Liver (tissue), 9 donors: ENCODE data around the gene PFN1. TPM values are rescaled to one million over a fixed set of nuclear protein-coding genes. Genes with fewer than 3 reads are reported as not detected.

Source experiments
- DNase-seq: peaks from one replicate; pipeline ENCODE4 v3.0.0-alpha.2; 2017; ENCODE audit warnings: low spot score
- H3K27ac ChIP-seq, 2 donors: one replicate each; pipeline ENCODE4 v1.7.0; 2013; ENCODE audit warnings: inconsistent platforms in 2 of 2, low read length in 2 of 2, control low read depth in 1 of 2, low read depth in 1 of 2, mild to moderate bottlenecking in 1 of 2
- H3K27me3 ChIP-seq, 4 donors: one replicate each; pipeline versions ENCODE4 v1.6.1 to v1.7.0; 2013; ENCODE audit warnings: low read length in 3 of 4, inconsistent platforms in 1 of 4, mild to moderate bottlenecking in 1 of 4, moderate library complexity in 1 of 4; ENCODE audit not compliant: control insufficient read depth in 4 of 4, insufficient read depth in 4 of 4
- H3K36me3 ChIP-seq, 4 donors: one replicate each; pipeline versions ENCODE4 v1.6.1 to v1.7.0; 2013; ENCODE audit warnings: low read length in 3 of 4, mild to moderate bottlenecking in 3 of 4, low read depth in 1 of 4, moderate library complexity in 1 of 4; ENCODE audit not compliant: control insufficient read depth in 4 of 4, insufficient read depth in 3 of 4
- H3K4me1 ChIP-seq, 4 donors: one replicate each; pipeline versions ENCODE4 v1.6.1 to v1.7.0; 2013; ENCODE audit warnings: low read length in 3 of 4, mild to moderate bottlenecking in 3 of 4, moderate library complexity in 1 of 4; ENCODE audit not compliant: control insufficient read depth in 4 of 4, insufficient read depth in 4 of 4
- H3K4me3 ChIP-seq, 3 donors: one replicate each; pipeline versions ENCODE4 v1.6.1 to v1.7.0; 2013; ENCODE audit warnings: low read length in 3 of 3, control low read depth in 1 of 3, low read depth in 1 of 3, mild to moderate bottlenecking in 1 of 3
- H3K9ac ChIP-seq, 2 donors: one replicate each; pipeline ENCODE4 v1.7.0; 2013; ENCODE audit warnings: low read length in 2 of 2, mild to moderate bottlenecking in 2 of 2, moderate library complexity in 2 of 2, control low read depth in 1 of 2, low read depth in 1 of 2
- H3K9me3 ChIP-seq, 4 donors: one replicate each; pipeline versions ENCODE4 v1.6.1 to v1.7.0; 2013; ENCODE audit warnings: low read length in 3 of 4; ENCODE audit not compliant: control insufficient read depth in 4 of 4
- ATF3 ChIP-seq: IDR thresholded peaks from 2 replicates; pipeline ENCODE4 v1.6.1; 2016; ENCODE audit warnings: antibody characterized with exemption
- EGR1 ChIP-seq, 2 donors: IDR thresholded peaks; 2 replicates each; pipeline ENCODE4 v1.6.1; 2016 to 2018; ENCODE audit warnings: antibody characterized with exemption in 2 of 2, low read depth in 2 of 2
- FOXA1 ChIP-seq: IDR thresholded peaks from 2 replicates; pipeline ENCODE4 v1.6.1; 2016; ENCODE audit warnings: antibody characterized with exemption
- FOXA2 ChIP-seq: IDR thresholded peaks from 2 replicates; pipeline ENCODE4 v1.6.1; 2016; ENCODE audit warnings: antibody characterized with exemption
- GABPA ChIP-seq, 2 donors: IDR thresholded peaks in 1 of 2; conservative IDR thresholded peaks in 1 of 2; 2 replicates each; pipeline ENCODE4 v1.6.1; 2016; ENCODE audit warnings: antibody characterized with exemption in 2 of 2, mild to moderate bottlenecking in 1 of 2, moderate library complexity in 1 of 2
- HNF4A ChIP-seq, 2 donors: conservative IDR thresholded peaks; 2 replicates each; pipeline ENCODE4 v1.6.1; 2016; ENCODE audit warnings: antibody characterized with exemption in 2 of 2, mild to moderate bottlenecking in 2 of 2
- HNF4G ChIP-seq: IDR thresholded peaks from 2 replicates; pipeline ENCODE4 v1.6.1; 2016; ENCODE audit warnings: antibody characterized with exemption
- JUND ChIP-seq, 2 donors: IDR thresholded peaks; 2 replicates each; pipeline ENCODE4 v1.6.1; 2016; ENCODE audit warnings: antibody characterized with exemption in 2 of 2
- MAX ChIP-seq: IDR thresholded peaks from 2 replicates; pipeline ENCODE4 v1.6.1; 2016; ENCODE audit warnings: antibody characterized with exemption
- NR2F2 ChIP-seq: IDR thresholded peaks from 2 replicates; pipeline ENCODE4 v1.6.1; 2016; ENCODE audit warnings: antibody characterized with exemption
- RAD21 ChIP-seq, 2 donors: IDR thresholded peaks; 2 replicates each; pipeline ENCODE4 v1.6.1; 2016; ENCODE audit warnings: antibody characterized with exemption in 2 of 2, mild to moderate bottlenecking in 2 of 2
- RXRA ChIP-seq, 2 donors: IDR thresholded peaks; 2 replicates each; pipeline ENCODE4 v1.6.1; 2017 to 2018; ENCODE audit warnings: antibody characterized with exemption in 2 of 2, mild to moderate bottlenecking in 1 of 2
- SP1 ChIP-seq: IDR thresholded peaks from 2 replicates; pipeline ENCODE4 v1.6.1; 2018; ENCODE audit warnings: antibody characterized with exemption, mild to moderate bottlenecking
- TAF1 ChIP-seq: conservative IDR thresholded peaks from 2 replicates; pipeline ENCODE4 v1.6.1; 2016; ENCODE audit warnings: antibody characterized with exemption, mild to moderate bottlenecking
- YY1 ChIP-seq: IDR thresholded peaks from 2 replicates; pipeline ENCODE4 v1.6.1; 2016; ENCODE audit warnings: antibody characterized with exemption, mild to moderate bottlenecking
- ZBTB33 ChIP-seq: IDR thresholded peaks from 2 replicates; pipeline ENCODE4 v1.6.1; 2016; ENCODE audit warnings: antibody characterized with exemption
- WGBS: extraction: QIAGEN DNeasy Blood & Tissue Kit; methylation state at CpG from one replicate; pipeline ENCODE4 v1.1.7; 2013; 5-methylcytosine and 5-hydroxymethylcytosine counted together
- polyA plus RNA-seq, 2 donors: library from polyadenylated mRNA; stranded (reverse) in 1 of 2; unstranded in 1 of 2; fragments of 200-250 nt in 1 of 2; fragments of >200 nt in 1 of 2; fragmentation: Nextera tagmentation in 1 of 2; extraction: Ambion mirVana in 1 of 2; gene quantifications; one replicate each; pipeline versions ENCODE4 v1.2.1 to v1.2.3, GENCODE V29; 2013 to 2015
- total RNA-seq, 2 donors: library from RNA; depleted of rRNA; stranded (reverse); fragments of >200 nt; gene quantifications; one replicate each; pipeline ENCODE4 v1.2.3, GENCODE V29; 2014
- TF ChIP-seq, protein P1 (sequence below): fragments of 150-350 bp; IDR thresholded peaks from 2 replicates; pipeline ENCODE4 v1.5.1; 2017; ENCODE audit warnings: improper control_type of control experiment, low read depth, low read length; ENCODE audit not compliant: missing input control
- TF ChIP-seq, protein P2 (sequence below): IDR thresholded peaks from 2 replicates; pipeline ENCODE4 v1.6.1; 2016; ENCODE audit warnings: antibody characterized with exemption, mild to moderate bottlenecking
- donor health status: healthy.
- donor health status: healthy.
- donor health status: healthy.
- donor health status: healthy.
- donor health status: healthy.

Gene PFN1
- total and polyA plus RNA-seq, 4 donors: 150 to 672 (median 580) TPM

DNA sequence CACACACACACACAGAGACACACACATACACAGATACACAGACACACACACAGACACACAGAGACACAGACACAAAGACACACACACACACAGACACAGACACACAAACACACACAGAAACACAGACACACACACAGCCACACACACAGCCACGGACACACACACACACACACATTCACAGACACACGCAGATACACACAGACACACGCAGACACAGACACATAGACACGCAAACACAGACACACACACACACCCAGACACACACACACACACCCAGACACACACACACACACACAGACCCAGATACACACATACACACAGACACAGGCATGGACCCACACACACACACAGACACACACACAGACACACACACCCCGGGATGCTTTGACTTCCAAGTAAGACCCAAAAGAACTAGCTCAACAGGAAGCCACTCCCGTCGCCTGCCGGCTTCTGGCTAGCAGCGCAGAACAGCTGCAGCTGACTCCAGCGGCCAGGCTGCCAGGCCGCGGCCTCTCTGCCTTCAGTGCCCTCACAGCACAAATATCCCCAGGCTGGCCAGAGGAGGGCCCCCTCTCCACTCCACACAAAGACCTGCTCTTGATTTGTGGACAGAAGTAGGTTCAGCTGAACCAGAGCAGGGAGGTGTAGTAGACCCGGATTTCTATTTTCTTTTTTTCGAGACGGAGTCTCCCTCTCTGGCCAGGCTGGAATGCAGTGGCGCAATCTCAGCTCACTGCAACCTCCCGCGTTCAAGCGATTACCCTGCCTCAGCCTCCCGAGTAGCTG is 39.4 kb downstream of the PFN1 start:
- 7% methylated on average over 20 of the region's 20 CpGs for WGBS
- TF ChIP-seq EGR1 (IDR thresholded peaks at IDR 0.05; ENCODE audit: low read depth in 2 of 2): no peak
- peak in 1 of 2 donors; percentile 30 for TF ChIP-seq GABPA (IDR thresholded peaks at IDR 0.05 in 1 of 2, conservative IDR thresholded peaks at IDR 0.05 in 1 of 2)
- TF ChIP-seq, protein P1, sequence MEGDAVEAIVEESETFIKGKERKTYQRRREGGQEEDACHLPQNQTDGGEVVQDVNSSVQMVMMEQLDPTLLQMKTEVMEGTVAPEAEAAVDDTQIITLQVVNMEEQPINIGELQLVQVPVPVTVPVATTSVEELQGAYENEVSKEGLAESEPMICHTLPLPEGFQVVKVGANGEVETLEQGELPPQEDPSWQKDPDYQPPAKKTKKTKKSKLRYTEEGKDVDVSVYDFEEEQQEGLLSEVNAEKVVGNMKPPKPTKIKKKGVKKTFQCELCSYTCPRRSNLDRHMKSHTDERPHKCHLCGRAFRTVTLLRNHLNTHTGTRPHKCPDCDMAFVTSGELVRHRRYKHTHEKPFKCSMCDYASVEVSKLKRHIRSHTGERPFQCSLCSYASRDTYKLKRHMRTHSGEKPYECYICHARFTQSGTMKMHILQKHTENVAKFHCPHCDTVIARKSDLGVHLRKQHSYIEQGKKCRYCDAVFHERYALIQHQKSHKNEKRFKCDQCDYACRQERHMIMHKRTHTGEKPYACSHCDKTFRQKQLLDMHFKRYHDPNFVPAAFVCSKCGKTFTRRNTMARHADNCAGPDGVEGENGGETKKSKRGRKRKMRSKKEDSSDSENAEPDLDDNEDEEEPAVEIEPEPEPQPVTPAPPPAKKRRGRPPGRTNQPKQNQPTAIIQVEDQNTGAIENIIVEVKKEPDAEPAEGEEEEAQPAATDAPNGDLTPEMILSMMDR: peak; percentile 98
- peak; percentile 75 for TF ChIP-seq SP1
- peak; percentile 28 for TF ChIP-seq FOXA1
- TF ChIP-seq RAD21 (IDR thresholded peaks at IDR 0.05): peak; percentile 96 to 97
- peak; percentile 79 for TF ChIP-seq YY1
- peak; percentile 80 for TF ChIP-seq NR2F2
- peak; percentile 52 to 54 for TF ChIP-seq HNF4A (conservative IDR thresholded peaks at IDR 0.05)
- TF ChIP-seq JUND (IDR thresholded peaks at IDR 0.05): peak in 1 of 2 donors; percentile 30
- peak; percentile 58 for TF ChIP-seq ZBTB33
- TF ChIP-seq, protein P2, sequence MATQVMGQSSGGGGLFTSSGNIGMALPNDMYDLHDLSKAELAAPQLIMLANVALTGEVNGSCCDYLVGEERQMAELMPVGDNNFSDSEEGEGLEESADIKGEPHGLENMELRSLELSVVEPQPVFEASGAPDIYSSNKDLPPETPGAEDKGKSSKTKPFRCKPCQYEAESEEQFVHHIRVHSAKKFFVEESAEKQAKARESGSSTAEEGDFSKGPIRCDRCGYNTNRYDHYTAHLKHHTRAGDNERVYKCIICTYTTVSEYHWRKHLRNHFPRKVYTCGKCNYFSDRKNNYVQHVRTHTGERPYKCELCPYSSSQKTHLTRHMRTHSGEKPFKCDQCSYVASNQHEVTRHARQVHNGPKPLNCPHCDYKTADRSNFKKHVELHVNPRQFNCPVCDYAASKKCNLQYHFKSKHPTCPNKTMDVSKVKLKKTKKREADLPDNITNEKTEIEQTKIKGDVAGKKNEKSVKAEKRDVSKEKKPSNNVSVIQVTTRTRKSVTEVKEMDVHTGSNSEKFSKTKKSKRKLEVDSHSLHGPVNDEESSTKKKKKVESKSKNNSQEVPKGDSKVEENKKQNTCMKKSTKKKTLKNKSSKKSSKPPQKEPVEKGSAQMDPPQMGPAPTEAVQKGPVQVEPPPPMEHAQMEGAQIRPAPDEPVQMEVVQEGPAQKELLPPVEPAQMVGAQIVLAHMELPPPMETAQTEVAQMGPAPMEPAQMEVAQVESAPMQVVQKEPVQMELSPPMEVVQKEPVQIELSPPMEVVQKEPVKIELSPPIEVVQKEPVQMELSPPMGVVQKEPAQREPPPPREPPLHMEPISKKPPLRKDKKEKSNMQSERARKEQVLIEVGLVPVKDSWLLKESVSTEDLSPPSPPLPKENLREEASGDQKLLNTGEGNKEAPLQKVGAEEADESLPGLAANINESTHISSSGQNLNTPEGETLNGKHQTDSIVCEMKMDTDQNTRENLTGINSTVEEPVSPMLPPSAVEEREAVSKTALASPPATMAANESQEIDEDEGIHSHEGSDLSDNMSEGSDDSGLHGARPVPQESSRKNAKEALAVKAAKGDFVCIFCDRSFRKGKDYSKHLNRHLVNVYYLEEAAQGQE: peak; percentile 65
- TF ChIP-seq ATF3: no peak
- no peak for TF ChIP-seq HNF4G
- TF ChIP-seq RXRA (IDR thresholded peaks at IDR 0.05): peak; percentile 69 to 75
- TF ChIP-seq MAX: peak; percentile 55
- TF ChIP-seq TAF1: no peak
- peak; percentile 53 for TF ChIP-seq FOXA2
- Histone ChIP-seq H3K36me3 (no peaks in the 10 kb centered on the region), H3K4me3 (no peak overlapping the region), H3K27ac (peak overlapping the region; percentile 35 to 39), H3K27me3 (no peaks in the 10 kb centered on the region), H3K9ac (peak overlapping the region in 1 of 2 donors; percentile 15), H3K9me3 (no peaks in the 10 kb centered on the region), H3K4me1 (peaks cover 5 to 24% (median 16%) of the 10 kb centered on the region in 4 donors)
- DNase-seq: peak; percentile 77
